NCI-H1048 (cell line): ENCODE data around the gene THADA.

Source experiments
- DNase-seq: peaks from one replicate; lab custom pipeline; 2025; lab: John Stamatoyannopoulos, UW

THADA gene

DNA sequence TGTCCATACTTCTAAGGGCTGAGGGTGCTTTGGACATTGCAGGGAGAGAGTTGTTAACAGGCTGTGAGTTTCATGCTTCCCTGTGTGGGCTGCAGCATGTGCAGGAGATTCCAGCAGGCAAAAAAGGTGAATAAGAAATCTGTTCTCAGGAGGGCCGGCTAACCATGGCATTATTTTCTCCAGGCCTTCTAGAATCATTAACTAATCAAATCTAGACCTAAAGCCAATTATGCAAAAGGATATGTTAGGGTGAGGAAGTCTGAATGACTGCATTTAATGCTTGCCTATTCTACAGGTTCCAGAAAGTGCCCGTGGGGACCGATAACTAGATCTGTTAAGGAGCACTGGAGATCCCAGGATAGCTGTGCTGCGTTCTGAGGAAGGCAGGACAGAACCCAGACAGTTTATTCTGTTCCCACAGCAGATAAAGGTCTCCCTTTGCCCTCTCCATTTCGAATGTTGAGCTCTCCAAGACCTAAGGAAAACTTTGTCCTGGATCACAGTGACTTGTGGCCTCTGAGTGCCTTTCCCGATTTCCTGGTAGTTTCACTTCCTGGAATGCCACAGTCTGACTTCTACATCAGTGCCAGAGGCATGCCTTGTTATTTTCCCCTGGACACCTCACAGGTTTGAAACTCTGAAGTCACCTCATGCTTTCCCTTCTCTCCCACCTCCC, 319.4 kb downstream of the THADA start:
- no peak for DNase-seq

DNA sequence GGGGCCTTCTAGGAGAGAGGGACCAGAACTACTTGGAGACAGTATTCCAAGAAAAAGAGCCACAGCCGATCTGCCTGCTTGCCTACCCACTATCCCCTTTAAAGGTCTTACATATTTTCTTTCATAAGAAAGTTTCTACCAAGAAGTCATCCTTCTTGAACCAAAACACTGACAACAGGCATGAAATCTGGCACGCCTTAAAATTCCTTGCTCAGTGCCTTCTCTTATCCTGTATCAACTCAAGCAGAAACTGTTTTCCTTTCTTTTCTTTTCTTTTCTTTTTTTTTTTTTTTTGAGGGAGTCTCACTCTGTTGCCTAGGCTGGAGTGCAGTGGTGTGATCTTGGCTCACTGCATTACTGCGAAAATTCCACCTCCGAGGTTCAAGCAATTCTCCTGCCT, 321.1 kb downstream of the THADA start:
- DNase-seq: no peak

DNA sequence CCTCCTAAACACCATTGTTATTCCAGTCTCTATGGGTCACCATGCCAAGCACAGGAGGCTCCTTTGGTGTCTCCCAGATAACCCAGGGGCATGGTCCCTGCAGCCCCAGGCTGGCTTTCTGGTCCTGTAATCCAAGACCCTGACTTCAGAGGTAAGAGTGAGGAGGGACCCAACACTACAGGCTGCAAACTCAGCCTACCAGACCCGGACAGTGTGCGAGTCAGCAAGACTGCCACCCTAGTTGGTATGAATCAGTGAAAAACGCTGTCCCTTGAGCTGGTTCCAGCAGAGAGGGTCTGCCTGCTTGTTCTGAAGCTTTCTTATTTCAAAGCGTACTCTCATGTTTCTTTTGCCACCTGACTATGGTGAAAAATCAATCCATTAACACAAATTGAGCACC, 321.8 kb downstream of the THADA start:
- no peak for DNase-seq

DNA sequence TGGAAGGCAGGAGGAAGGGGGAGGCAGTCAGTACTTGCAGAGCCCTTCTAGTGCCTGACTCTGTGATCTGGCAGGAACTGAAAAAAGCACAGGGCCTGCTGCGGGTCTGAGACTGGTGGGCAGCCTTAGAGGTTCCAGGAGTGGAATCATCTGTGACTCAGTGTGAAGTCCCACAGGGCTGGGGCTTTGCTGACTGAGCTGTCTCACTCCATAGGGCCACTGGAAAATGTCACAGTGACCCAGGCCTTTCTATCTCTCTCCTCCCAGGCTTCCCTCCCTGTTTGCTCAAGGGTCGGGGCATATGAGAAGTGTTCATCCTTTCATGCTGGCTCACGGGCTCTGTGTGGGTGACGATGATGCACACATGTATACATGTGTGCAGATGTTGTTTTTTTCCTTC, 322.3 kb downstream of the THADA start:
- no peak for DNase-seq

DNA sequence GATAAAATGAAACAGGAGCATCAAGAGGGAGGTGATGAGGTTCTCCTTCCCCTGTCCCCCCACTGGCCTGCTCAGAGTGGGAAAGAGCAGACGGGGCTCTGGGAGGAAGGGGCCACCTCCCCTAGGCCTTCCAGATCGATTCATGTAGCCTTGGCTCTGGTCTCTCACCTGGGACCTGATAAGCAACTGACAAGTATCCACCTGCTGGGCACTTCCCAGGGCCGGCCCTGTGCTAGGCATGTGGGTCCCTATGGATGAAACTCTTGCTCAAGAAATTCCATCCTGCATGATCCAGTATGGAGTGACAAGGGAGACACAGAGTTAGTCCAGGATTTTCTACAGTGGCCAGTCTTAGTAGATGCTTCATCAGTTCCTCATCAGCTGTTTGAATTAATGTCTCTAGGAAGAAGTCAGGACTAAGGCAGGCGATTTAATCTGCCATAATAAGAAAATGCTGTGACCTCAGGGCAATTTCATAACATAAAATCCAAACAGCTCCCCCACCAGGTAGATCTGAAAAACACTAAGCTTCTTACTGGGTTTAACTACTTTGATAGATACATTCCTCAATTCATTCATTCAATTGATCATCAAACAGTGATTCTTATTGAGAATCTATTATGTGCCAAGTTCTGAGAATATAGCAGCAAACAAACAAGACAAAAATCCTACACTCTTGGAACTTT, 324.8 kb downstream of the THADA start:
- no peak for DNase-seq

DNA sequence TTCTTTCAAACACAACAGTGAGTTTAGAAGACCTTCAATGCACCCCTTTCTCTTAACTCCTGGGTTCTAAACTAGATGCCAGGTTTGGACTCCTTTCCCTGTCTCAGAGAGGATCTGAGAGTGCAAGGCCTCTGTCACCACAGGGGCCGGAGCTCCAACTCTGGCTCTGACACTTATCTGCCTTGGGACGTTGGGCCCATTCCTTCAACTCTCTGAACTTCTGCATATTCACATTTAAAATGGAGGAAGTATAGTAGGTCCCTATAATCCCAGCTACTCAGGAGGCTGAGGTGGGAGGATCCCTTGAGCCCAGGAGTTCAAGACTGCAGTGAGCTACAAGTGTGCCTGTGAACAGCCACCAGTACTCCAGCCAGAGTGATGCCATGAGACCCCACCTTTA, 325.4 kb downstream of the THADA start:
- no peak for DNase-seq

DNA sequence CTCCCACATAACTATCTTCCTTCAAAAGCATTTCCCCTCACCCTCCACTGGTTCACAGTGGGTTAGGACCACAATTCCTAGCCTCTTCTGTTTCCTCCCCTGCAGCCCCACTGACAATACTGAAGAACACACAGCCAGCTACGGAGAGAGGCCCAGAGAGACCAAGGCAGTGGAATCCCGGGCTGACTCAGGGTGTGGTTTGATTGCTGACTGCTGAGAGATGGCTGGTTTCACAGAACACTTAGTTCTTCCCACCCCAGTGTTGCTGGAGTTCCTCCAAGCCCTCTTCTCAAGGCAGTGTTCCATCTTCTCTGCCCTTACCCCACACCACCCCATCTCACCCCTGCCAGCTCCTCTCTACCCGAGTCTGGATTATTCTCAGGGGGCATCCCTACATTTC, 326.1 kb downstream of the THADA start:
- DNase-seq: no peak

DNA sequence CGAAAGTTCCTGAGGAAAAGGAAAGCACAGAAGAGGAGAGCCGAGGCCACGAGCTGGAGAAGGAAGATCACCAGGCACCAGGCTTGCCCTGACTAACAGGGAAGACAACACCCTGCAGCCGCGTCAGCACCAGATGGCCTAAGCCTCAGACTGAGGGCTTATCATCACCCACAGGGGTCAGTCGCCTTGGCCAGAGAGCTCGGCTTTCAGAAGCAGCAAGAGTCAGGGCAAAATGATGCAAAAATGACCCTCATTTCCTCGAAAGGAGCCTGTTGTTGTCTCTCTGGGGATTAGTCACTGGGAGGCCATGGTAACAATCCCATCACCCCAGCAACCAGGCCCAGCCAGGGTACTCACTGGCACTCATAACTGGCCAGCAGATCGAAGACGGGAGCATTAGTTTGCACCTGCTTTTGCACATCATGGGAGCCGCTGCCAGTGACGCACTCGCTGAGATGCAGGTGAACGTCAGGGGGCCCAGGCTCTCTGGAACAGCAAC, 326.7 kb downstream of the THADA start:
- no peak for DNase-seq

DNA sequence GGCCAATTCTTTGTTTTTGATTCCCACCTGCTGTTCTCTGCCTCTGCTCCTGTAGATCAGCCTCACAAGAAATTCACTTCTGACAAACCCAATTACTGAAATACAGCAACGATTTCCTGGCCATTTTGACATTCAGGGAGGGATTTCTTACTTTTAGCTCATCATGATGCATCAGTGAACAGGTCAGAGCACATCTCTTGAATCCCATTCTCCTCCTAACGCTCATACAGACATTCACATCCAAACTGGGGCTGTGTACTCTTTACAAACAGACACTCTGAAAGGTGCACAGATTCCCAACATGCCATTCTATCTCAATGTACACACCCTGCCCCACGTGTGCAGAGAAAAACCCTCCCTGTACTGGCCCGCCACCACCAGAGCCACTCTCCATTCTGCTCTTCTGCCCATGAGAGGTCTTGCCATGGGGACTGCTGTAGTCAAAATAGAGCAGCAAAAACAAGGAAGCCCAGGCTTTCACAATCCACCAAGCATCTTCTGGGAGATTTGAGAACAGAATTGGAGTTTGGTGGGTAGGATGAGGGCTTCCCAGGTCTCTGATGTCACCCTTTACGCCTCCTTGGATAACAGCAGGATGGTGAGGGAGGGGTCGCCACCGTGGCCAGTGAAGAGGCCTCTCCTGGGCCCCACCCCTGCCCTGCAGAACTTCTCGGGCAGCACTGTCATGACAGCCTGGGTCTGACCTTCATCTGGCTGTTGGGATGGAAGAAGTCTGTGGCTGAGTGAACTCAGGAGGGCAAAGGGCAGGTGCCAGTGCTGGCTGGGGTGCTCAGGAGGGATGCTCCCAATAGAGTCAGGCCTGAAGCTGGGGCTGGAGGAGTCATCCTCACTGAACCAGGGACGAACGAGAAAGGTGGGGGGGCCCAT, 327.5 kb downstream of the THADA start:
- no peak for DNase-seq

DNA sequence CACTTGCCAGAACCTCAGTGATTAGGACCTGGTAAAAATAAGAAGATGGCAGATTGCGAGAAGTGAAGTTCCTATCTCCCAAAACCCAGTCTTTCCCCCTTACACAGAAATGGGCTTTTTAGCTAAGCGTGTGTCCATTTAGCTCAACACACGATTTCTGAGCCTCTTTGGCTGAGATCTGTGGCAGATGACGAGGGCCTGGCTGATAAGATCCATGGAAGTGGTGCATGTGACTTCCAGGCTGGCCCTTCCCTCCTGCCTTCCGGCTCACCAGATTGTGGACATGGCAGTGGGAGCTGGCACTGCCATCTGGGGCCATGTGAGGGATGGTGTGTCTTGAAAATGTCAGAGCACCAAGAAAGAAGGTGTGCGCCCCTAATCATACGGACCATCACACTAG, 328.5 kb downstream of the THADA start:
- DNase-seq: no peak

DNA sequence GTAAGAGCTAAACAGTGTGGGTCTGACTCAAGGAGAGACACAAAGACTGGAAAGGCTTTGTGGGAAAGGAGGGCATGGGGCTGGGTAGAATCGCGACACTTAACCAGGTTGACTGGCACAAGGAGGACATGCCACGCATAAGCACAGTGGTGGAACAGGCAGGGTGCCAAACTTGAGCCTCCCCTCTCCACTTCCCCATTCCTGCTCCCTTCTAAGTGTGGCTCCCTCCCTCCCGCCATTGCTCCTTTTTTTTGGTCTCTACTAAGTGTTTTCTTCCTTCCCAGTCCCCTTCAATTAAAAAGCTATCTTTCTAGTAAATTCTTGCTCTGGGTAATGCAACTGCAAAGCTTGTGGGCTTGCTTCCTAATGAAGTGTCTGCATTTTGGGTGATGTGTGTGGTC, 329.1 kb downstream of the THADA start:
- DNase-seq: no peak

DNA sequence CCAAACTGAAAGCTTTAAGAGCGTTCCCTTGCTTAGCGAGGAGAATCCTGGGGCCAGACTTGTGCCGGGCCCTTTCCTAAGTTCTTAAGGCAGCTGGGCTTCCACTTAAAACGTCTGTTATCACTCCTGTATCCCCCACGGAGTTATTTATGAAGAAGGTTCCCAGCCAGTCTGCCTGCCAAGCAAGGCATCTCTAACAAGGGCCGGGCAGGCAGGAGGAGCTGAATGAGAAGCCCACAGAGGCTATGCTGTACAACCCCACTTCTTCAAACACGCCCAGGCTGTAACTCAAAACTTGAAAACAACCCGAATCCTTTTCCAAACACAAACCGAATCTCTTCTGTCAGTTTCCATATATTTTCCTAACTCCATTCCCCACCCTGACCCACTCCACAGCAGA, 330.4 kb downstream of the THADA start:
- DNase-seq: no peak

DNA sequence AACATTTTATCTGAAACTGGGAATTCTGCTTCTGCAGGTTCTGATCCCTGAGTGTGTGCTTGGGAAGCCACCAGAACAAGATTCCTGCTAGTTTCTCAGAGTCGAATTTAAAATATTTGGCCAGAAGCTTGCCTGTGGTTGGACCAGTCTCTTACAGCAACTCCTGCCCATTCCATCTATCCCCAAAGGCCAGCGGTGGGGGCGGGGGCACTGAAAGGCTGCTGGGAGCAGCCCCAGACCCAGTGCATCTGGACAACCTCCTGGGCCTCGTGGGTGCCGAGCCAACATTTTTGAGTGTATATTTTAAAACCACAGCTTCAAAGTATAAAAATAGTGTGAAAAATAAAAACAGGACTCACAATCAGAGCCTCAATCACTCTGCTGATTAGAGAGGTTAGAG, 330.8 kb downstream of the THADA start:
- DNase-seq: no peak

DNA sequence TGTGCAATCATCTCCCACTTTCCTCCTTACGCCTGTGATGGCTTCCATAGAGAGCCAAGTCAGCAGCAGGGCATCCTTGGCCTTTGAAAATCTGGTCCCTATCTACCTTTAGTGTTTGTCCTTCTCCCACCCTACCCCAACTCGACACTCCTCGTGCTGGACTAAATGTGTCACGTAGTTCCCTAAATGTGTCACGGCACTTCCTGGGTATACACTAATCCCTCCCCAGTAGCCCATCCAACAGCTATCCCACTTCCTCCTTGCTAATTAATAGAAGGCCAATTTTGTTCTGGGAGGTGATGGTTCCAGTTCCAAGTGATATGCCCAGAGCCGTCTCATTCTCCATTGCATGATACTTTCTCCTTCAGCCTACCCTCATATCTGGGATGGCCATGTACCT, 332.9 kb downstream of the THADA start:
- DNase-seq: no peak

DNA sequence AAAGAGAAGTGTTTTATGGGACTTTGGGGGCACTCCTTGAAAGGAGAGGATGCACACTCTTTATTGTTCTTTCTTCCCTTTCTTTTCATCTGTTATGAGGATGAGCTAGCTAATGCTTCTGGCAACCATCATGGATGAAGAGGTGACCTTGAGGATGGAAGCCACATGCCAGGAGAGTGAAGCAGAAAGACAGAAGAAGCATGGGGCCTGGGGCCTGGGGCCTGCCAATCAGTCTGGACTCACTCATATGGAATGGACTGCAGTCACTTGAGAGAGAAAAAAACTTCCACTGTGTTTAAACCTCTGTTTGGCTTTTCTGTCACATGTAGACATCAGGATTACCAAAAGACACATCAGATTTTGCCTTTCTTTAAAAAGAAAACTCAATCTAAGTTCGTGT, 333.6 kb downstream of the THADA start:
- no peak for DNase-seq

DNA sequence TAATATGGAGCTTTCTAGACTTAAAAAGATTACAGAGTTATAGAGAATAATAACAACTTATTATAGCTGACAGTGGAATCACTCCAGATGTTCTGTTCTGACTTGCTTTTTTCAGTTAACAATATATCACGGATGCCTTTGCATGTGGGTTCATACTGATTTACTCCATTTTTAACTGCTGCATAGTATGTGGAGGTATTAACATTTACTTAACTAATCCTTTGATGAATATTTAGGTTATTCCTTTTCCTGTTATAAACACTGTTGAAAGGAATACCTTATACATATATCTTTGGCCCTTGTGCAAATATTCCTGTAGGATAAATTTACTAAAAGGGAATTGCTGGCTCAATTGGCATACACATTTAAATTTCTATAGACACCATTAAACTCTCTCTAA, 336.3 kb downstream of the THADA start:
- no peak for DNase-seq

DNA sequence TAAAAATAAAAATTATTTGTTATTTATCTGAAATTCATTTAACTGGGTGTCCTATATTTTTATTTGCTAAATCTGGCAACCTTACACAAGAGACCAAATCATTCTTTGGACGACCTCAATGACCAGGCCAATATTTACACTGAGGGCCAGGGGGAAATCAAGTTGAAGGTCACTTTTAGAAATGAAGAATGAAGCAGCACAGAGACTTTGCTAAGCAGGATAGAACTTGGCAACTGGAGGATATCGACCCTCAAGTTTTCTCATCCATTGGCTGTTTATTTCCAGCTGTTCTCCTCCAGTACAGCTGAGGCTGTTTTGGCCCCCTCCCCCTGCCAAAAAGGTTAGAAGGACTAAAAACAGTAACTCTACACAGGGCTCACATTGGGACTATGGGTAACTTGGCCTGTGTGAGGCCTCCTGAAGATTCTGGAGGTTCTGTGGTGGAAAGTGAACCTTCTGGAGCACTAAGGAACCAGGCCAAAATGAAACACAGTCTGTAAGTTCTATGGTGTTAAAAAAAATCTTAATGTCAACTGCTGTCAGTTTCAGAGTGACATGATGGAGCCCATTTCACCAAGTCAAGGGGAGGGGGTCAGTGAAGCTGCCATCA, 337.2 kb downstream of the THADA start:
- no peak for DNase-seq

DNA sequence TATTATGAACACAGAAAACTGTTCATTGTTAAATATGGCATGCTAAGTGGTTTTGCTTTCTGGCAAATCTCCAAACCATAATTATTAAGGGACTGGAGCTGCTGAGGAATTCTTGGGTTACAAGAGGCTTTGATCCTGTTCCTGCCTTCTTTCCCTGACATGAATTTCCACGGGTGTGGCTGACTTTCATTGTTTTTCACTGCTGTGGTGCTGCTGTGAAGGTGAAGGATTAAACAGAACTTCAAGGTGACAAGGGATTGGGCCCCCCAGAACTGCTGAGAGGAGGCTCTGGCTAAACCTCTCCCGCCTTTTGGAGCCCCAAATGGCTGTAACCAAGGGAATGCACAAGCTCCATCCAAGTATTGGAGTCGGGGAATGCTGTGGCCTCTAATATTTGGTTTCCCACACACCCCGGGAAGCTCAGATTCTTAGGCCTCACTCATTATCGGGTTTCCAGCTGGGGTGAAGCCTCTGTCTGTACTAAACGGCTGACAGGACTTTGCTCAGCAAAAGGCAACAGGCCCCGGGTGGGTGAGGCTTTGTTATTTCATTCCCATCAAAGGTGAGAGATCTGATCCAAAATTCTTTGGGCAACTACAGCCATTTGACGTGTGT, 340.4 kb downstream of the THADA start:
- no peak for DNase-seq

DNA sequence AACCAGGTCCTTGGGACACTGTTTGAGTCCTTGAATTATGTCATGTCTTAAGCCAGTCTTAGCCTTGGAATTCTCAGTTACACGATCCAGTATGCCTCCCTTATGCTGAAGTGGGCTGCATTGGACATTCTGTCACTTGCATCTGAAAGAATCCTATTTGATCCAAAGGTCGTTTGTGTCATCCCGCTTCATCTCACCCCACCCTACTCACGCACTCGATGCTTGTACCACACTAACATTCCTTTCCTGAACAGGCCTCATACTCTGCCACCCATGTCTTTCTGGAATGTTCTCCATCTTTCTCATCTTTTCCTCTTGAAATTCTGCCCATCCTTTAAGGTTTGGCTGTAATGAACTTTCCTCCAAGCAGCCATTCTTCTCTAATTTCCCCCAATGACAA, 341.5 kb downstream of the THADA start:
- DNase-seq: no peak

DNA sequence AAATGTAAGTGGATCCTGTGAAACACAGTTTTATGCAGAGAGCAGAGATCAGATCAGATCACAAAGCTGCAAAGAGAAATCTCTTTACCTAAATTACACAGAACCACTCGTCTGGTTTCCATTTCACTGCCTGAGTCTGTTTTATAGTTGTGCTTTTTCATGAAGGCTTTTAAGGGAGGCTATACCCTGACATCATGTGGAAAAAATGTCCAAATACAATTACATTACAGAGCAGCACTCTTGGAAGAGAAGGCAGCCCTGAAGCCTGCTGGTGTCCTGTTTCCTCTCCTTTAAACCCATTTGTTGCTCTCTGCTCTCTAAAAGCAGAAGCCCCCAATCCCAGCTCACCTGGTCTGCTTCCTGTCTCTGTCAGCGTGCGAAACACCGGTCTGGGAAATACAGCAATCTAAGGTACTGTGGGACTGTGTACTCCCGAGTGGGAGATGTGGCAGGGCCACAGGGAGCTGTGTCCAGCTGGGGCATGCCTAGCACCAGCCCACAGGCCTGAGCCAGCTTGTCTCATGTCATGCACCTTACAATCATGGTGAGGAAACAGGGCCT, 344.6 kb downstream of the THADA start:
- no peak for DNase-seq

DNA sequence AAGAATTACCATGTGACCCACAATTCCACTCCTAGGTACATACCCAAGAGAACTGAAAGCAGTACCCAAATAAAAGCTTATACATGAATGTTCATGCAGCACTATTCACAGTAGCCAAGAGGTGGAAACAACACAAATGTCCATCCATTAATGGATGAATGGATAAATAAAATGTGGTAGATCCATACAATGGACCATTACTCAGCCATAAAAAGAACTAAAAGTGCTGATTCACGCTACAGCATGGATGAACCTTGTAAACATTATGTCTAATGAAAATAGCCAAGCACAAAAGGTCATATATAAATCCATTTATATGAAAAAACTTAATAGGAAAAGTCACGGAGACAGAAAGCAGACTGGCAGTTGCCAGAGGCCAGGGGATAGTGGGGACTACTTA, 345.8 kb downstream of the THADA start:
- no peak for DNase-seq

DNA sequence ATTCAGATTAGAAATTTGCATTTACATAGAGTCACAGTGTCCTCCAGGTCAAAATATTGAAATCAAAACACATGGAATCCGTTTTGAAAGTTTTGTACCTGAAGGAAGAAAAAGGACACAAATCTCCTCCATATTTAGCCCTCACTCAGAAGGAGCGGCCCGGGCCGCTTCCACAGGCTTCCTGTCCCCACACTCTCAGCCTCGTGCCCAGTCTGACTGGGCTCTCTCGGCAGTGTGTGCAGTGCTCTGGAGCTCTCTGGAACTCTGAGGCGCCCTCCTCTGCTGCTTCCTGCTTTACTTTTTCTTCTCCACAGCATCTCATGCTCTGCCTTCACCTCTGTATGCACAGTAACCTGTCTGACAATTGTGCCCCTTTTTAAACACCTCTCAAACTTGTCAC, 347.2 kb downstream of the THADA start:
- no peak for DNase-seq
